Measurements from ENCODE around the gene NOP56.

DNA sequence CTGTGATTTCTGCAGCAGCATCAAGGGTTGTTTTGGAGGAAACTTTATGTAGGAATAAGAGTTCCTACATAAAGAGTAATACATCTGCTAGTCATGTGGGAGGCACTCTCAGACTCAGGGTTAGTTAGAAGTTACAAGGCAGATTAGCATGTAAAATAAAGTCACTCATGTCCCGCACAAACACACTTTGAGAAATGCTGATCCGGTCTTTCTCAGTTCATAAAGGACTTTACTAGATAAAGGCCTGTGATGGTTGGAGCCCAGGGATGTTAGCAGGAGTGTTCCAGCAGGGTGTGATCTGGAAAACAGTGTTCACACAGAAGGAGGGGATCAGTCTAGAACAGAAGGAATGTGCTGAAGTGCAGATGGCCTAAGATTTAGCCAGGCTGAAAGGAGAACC is 33.1 kb upstream of the NOP56 start:
- TF ChIP-seq EZH2phosphoT487 (IDR thresholded peaks at IDR 0.05; ENCODE audit: insufficient read depth, low read depth): no peak
- no peak for TF ChIP-seq EZH2 (IDR thresholded peaks at IDR 0.05; ENCODE audit: insufficient read depth, poor library complexity, severe bottlenecking)

All from GM23248 (cell line).